Activated CD4-positive, alpha-beta T cell treated with anti-CD3 and anti-CD28 coated beads, Interleukin-10, Interleukin-2, amounts not matched to agents 100 ng/mL and 50 ng/mL, durations not matched to agents 16 hours and 8 hours (primary cell): ENCODE results near the gene TCEAL8.
A peak's percentile ranks its signal among the peaks of the same experiment; 100 is the strongest.
"Not testable (repeated sequence)": the region's sequence is repeated elsewhere in the genome, so short reads cannot be mapped to it uniquely, and the experiment has no call there.

Experiments
- DNase-seq: peaks from one replicate; pipeline ENCODE4 v3.0.0-alpha.2; 2020

Gene TCEAL8, protein sequence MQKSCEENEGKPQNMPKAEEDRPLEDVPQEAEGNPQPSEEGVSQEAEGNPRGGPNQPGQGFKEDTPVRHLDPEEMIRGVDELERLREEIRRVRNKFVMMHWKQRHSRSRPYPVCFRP

DNA sequence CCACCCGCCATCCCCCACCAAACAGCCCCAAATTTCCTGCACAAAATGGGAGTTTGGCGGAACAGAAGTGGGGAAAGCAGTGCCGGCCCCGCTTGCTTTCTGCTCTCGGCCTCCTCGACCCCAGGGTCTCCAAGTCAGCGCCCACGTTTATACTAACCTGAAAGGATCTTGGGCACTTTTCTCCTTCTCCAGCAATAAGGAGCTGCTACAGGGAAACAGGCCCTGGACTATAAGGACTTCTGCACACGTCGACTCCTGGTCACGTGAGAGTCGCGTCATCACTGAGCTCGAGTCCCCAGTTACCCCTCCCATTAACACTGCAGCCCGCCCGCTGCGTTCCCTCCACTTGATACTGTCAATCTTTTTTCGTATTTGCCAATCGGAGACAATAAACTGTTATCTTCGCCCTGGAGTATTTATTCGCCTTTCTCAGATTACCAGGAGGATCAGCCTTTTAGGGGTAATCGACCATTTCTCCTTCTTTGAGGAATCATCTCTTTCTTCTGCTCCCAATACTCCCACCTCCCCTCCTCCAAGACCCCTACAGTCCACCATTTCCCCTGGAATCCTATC, at the start of gene TCEAL8:
TSS of gene TCEAL8 (minus strand) at position 235 of the 573 bp plus-strand sequence. CDS start 1,176 bp downstream, outside the sequence.
- DNase-seq: peak; percentile 68

DNA sequence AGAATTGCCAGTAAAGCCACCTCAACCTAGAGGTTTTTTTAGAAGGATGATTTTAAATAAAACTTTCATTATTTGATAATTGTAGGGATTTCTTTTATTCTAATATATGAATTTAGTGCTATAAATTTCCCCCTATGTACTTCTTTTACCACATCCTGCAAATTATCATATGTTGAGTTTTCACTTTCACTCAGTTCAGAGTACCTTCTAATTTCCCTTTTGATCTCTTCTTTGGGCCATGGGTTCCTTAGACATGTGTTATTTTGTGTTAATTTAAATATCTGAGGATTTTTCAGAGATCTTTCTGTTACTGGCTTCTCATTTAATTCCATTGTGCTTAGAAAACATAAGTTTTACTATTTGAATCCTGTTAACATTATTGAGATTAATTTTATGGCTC, 49.8 kb upstream of the TCEAL8 start:
- DNase-seq: no peak

DNA sequence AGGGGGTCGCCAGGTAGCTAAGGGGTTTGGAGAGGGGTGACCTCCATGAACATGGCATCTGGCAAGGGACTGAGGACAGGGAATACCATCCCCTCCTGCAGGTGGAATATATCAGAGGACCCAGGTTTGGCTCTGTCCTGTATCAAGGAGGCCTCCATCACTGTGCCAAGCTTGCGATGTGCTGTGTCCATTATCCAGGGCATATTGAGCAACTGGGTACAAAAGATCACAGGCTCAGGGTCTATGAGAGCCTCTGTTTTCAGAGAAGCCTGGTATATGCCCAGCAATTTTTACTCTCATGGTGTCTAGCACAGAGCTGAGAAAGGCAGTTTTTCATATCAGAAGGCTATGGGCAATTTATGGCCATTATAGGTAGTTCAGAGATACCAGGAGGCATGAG, 38.2 kb upstream of the TCEAL8 start:
- DNase-seq: no peak

DNA sequence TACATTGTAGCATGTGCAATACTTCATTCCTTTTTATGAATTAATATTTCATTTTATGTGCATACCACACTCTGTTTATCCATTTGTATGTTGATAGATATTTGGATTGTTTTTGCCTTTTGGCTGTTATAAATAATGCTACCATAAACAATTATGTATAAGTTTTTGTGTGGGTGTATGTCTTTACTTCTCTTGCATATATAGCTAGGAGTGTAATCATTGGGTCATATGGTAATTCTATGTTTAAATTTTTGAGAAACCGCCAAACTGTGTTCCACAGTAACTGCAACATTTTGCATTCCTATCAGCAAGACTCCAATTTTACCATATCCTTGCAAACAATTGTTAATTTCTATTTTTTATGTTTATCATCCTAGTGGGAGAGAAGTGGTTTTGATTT, 24.7 kb upstream of the TCEAL8 start:
- no peak for DNase-seq

DNA sequence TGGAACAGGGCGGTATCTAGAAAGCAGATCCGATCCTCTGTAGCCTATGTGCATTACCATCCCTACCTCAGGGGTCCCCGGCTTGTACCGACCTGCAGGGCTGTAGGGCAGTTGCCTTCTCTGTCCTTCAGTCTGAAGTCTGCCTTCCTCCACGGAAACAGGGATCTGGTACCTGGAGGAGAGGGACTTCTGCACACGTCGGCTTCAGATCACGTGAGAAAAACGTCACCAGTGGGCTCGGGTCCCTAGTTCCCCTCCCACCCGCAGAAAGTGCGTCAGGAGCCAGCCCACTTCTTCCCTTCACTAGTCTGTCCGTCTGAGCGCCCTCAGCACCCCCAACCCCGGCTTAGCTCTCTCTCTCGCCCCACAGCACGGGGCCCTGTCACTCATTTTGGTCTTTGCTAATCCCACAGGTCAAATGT, 21.6 kb upstream of the TCEAL8 start, which contains the start of gene TCEAL5:
TSS of gene TCEAL5 (minus strand) at position 170 of the 422 bp plus-strand sequence. CDS start 2,187 bp downstream, outside the sequence.
- no peak for DNase-seq

DNA sequence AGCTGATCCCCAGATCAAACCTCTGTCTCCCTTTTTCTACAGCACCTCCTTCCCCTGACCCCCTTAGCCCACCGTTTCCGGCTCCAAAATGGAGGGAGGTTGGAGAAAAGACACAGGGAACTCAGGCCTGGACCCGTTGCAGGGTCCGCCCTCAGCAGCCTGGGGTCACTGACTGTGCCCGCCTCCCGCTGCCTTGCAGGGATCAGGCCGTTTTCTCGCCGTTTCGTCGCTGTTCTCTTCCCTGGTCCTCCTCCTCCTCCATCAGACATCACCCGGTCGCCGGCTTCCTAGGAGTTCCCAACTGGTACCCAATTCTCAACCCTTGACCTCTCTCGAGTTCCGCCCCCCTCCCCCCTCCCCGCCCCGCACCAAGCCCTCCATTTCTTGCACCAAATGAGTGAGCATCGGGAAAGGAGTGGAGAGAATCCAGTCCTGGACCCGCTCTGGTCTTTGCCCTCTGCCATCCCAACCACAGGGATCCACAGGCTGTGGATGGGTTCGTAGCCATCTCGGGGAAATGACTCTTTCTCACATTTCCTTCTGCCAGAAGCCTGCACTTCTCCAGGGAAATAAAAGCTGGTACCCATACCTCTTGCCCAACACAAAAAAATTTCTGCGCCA, 21.1 kb upstream of the TCEAL8 start:
- no peak for DNase-seq

DNA sequence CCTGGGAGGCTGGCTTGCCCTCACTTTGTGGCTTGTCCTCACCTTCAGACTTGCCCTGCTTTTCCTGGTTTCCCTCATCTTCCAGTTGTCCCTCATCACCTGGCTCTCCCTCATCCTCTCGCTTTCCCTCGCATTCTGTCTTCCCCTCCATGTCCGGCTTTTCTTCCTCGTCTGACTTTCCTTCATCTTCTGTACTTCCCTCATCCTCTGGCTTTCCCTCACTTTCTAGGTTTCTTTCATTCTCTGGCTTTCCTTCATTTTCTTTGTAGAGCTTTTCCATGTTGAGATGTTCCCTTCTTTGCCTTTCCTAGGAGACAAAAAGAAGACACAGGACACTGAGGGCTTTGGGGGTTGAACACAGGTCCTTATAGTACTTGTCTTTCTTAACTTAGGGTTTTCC, 19.3 kb upstream of the TCEAL8 start:
- no peak for DNase-seq

DNA sequence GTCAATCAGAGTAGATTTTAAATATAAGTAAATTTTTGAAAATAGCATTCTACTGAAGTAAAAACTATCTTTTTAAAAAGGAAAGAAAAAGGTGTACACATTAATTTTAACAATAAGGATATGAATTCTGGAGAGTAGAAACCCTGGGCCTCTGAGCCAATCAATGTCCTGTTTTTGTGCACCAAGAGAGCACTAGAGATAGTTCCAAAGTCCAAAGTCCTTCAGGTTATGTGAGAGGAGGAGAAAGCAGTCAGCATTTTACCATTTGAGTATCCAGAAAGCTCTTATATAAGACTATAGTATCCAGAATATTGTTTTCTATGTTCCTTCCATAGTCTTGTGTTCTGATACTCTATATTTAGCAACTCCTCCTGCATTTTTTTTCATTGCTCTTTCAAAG, 3.3 kb upstream of the TCEAL8 start:
- DNase-seq: no peak

DNA sequence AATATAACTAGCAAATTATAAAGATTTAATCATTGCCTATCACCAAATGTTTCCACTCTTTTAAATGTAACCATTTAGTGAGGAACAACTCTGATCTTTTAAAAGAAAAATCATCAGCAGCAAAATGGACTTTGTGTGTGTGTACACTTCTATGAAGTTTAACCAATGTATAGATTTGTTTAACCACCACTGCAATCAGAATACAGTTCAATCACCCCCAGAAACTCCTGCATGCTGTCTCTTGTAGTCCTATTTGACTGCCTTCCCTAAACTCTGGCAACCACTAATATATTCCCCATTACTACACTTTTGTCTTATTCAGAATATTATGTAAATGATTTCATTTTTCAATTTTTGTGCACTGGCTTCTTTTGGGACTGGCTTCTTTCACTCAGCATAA, 1.7 kb upstream of the TCEAL8 start:
- no peak for DNase-seq

DNA sequence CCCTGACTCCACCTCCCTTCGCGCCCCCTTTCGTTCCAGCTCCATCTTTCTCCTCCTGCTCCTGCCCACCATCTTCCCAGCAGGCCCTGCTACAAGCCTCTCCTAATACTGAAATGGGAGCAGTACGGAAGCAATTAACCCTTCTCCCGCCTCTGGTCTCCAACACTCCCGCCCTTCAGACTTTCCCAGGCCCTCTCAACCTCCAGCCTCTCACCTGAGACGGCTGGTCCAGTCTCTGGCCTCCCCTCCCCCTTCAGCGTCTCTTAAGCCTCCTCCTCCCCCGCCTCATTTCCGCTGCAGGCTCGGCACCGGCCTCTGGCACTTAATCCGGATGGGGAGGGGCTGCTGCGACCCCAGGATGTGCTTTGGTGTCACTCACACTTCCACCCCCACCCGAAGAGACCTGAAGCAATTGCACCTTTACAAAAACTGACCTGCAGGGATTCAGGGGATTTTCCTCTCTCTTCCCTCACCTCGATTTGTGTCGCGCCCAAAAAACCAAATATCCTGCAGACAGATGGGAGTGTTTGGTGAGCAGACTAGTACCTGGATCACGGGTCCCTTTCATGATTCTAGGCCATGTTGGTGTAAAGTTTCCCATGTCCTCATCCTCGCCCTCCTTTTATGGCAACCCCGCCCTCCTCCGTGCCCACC, 657 bp downstream of the TCEAL8 start:
- DNase-seq: peak; percentile 66

DNA sequence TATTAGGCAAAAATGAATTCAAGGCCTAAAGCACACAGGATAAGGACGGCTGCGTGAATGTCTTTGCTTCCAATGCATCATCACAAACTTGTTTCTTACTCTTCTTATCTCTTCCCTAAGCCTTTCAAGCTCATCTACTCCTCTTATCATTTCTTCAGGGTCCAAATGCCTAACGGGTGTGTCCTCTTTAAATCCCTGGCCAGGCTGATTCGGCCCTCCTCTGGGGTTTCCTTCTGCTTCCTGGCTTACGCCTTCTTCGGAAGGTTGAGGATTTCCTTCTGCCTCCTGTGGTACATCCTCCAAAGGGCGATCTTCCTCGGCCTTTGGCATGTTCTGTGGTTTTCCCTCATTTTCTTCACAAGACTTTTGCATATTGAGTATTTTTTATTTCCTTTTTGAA, 1.3 kb downstream of the TCEAL8 start:
- no peak for DNase-seq

DNA sequence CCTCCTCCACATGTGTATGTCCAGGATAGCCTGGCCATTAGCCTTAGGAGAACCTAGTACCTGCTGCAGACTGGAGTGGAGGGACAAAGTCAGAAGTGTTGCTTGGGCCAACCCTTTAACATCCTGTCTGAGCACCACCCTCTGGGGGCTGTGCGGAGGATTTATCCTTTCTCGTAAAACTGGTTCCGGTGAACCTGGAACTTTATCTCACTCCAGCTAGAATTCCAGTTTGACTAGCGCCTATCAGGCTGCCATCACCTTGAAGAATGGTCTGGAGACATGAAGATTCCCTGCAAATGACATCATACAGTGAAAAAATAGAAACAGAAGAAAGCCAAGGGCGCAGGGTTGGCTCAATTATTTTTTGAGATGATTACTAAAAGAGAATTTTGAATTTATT, 4.0 kb downstream of the TCEAL8 start:
- DNase-seq: no peak

DNA sequence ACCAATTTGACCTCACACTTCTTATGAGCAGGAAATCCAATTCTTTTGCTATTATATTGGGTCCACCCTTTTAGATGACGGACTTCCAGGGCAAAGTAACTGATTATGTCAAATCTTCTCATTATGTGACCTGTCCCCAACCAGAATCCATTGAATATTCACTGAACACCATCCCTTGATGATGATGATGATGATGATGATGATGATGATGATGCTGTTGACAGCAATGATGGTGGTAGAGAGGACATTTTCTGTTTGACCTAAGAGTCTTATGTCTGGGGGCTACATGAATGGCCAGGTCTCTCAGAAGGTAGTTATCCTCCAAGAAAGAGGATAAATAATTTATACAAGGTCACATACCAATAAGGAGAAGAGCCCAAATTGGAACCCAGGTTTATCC, 5.2 kb downstream of the TCEAL8 start:
- DNase-seq: no peak

DNA sequence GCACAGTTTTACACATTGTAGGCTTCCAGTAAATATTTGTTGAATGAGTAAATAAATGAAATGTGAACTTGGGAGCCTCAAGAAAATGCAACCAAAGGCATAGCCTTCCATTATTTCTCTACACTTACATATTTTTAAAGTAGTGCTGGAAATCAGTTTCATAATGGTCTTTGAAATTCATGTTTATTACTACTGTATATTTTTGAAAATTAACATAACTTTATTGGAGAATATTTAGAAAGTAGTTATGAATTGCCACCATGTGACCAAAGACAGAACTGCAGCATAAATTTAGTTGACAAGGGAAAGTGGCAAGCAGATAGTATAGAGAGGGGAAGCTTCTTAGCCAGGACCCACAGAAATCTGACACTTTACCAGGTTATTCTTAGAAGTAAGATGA, 6.4 kb downstream of the TCEAL8 start:
- DNase-seq: peak; percentile 4

DNA sequence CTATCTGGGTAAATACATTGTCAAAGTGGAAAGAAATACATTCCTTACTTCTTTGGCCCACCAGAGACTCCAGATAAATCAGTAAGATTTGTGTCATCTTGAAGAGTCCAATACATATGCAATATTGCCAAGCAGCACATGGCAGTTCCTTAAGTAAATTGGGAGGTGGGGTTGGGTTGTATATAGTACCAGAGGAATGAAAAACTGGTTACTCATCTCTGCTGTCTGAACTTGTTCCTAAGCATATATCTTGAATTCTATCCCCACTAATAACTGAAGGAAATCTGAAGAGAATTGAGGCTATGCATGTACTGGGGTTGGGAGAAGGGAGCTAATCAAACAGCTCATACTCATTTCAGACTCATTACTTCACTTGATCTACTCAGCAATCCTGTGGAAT, 14.8 kb downstream of the TCEAL8 start:
- no peak for DNase-seq

DNA sequence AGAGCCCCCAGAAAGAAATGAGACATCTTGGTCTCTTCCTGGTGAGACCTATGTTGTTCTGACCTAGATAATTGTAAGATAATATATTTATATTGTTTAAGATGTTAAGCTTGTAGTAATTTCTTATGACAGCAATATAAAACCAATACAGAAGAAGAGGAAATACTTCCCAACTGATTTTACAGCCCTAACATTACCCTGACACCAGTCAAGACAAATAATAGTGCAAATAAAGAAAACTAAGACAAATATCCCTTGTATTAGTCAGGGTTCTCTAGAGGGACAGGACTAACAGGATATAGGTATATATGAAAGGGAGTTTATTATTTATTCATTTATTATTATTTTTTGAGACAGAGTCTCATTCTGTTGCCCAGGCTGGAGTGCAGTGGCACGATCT, 18.7 kb downstream of the TCEAL8 start:
- DNase-seq: no peak

DNA sequence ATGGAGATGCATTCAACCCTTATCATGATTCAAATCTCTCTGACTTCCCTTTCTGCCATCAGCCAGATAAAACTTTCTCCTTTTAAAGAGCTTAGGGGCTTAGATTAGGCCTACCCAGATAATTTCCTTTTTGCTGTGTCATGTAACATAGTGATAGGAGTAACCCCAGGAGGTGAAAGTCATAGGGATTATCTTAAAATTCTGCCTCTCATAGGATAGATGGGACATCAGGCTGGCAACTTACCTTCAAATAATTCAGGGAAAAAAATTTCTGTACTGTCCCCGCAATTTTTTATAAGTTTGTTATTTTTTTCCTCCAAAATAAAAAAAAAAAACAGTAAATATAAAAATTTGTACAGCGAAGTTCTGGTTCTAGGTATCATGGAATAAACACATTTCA, 19.3 kb downstream of the TCEAL8 start:
- not testable (repeated sequence) for DNase-seq

DNA sequence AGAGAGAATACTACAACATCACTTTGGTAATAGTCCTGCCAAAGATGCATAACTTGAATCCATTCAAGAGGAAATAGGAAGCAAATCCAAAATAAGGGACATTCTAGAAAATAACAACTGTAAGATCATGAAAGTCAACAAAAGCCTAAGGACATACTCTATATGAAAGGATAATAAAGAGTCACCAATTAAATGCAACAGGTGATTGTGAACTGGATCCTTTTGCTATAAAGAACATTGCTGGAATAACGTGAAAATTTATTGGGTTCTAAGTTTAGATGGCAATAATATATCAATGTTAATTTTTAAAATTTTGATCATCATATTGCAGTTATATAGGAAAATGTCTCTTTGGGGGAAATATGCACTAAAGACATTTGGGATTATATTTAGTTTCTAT, 20.1 kb downstream of the TCEAL8 start:
- DNase-seq: no peak

DNA sequence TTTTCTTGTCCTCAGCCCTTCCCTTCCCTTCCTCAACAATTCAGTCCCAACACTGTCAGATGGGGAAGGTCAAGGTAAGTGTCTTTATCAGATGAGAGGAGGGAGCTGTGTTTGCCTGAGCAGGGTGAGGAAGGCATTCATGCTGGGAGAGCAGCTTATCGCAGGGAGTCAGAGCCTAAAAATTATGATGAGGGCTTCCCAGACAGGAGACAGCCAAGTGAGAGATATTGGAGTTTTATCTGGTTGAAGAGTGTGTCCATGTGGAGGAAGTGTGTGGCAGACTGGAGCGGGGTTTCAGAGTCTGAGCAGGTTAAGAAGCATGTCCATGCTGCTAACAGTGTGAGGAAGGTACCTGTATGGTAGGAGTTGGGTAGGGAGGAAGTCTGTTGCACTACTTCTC, 21.7 kb downstream of the TCEAL8 start:
- no peak for DNase-seq

DNA sequence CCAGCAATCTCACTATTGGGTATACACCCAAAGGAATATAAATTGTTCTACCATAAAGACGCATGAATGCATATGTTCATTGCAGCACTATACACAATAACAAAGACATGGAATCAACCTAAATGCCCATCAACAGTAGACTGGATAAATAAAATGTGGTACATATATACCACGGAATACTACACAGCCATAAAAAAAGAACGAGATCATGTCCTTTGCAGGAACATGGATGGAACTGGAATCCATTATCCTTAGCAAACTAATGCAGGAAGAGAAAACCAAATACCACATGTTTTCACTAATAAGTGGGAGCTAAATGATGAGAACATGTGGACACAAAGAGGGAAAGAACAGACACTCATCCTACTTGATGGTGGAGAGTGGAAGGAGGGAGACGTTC, 29.0 kb downstream of the TCEAL8 start:
- not testable (repeated sequence) for DNase-seq

DNA sequence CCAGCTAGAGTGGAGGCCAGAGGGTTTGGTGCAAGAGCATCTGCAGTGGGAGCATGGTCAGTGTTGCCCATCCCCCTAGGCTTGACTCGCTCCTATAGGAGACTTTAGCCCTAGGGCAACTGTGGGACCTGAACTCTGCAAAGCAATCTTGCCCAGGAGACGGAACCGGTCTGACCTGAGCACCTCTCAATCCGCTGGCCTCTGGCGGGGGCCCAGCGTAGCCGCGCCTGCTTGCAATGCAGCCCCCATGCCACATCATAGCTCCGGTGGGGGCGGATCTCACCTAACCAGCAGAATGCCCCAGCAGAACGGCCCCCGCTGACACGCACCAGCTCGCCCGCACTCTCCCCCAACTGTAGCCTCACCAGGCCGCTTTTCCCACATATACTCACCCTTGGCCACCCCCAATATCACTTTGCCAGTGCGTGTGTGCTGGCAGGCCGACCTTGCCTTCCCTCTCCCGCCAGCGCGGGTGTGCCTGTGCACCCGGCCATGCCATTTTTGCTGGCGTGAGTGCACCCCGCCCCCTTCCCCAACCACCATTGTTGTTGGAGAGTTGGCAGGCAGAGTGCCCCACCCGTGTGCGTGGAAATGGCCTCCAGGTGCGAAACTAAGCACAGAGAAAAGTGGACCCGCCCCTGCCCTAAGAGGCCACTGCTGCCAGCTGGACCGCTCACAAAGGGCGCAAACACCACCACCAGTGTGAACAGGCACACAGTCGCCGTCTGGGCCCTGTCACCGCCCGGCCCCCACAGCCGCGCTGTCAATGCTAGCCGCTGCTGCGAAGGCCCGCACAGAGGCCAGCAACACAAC, 34.2 kb downstream of the TCEAL8 start:
- no peak for DNase-seq

DNA sequence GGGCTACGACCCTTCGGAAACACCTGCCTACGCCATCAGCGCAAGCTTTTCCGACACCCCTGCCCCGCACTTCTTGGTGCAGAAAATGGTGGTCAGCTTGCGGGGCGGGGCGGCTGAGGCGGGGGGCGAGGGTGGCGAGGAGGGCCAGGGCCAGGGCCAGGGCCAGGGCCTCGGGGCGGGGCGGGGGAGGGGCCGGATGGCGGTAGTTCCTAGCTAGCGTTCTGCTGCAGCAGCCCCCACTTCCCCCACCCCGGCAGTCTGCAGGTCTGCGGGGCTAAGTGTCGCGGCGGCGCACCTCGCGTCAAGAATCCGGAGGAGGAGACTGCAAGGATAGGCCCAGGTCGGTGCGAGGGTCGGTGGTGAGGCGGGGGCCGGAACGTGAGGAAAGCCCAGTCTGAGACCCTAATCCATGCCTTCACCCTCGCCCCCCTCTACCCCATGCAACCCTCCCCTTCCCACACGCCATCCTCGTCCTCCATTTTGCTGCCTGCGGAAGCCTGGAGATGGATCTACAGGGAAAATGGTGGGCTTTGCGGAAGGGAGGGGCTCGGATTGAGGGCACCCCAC, 39.4 kb downstream of the TCEAL8 start:
- peak; percentile 6 for DNase-seq

DNA sequence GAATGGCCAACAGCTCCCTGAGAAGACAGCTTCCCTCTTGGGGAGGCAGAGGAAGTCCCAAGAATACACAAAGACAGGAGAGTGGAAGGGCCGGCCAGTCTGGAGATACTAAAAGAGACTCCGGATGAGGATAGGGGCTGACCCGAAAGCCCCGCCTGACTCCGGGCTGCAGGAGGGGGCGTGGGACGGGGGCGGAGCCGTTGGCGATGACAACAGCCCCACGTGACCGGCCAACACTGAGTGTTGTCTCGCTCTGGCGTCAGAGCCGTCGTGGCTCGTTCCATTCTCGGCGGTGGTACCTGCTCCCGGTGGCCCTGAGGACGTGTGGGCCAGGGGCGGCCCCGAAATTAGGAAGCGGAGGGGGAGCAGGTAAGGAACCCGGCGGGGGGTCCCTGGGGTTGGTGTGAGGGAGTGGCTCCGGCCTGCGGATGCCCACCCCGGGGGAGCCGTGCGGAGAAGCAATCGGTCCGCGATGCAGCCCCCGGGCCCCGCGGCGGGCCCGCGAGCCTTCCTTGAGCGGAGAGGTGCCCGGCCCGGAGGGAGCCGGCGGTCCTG, 40.0 kb downstream of the TCEAL8 start, which contains the start of gene BEX4:
TSS of gene BEX4 (plus strand) at position 239 of the 555 bp plus-strand sequence. CDS start 1,046 bp downstream, outside the sequence.
- peak; percentile 77 for DNase-seq
